ENCODE data around the gene VSIG10L2.
"Not testable (repeated sequence)": the region's sequence is repeated elsewhere in the genome, so short reads cannot be mapped to it uniquely, and the experiment has no call there.

VSIG10L2 gene

GRCh38 chr11:125945797-125946520 lies at the start of gene VSIG10L2:
TSS of gene VSIG10L2 (plus strand) at chr11:125946044. CDS start at chr11:125946056, 12 bp downstream.
- no peak for DNase-seq

- no peak for DNase-seq
Observed at GRCh38 chr11:125901872-125902271, 44.0 kb upstream of the VSIG10L2 start.

GRCh38 chr11:125902277-125902926 lies 43.4 kb upstream of the VSIG10L2 start:
- DNase-seq: no peak

- DNase-seq: peak; percentile 87
Observed at GRCh38 chr11:125902927-125903710, 42.7 kb upstream of the VSIG10L2 start, which contains the start of gene PUS3. TSS of gene PUS3 (minus strand) at chr11:125903206. CDS start at chr11:125896284, 6,922 bp downstream.

GRCh38 chr11:125903711-125904659 lies 41.9 kb upstream of the VSIG10L2 start, which contains the start of gene DDX25:
TSS of gene DDX25 (plus strand) at chr11:125904508. CDS start at chr11:125904518, 10 bp downstream.
- no peak for DNase-seq

GRCh38 chr11:125904678-125905077 lies 41.2 kb upstream of the VSIG10L2 start:
- DNase-seq: no peak

- no peak for DNase-seq
Observed at GRCh38 chr11:125910226-125910849, 35.5 kb upstream of the VSIG10L2 start.

GRCh38 chr11:125914601-125915000 lies 31.2 kb upstream of the VSIG10L2 start:
- DNase-seq: not testable (repeated sequence)

- DNase-seq: no peak
Observed at GRCh38 chr11:125916683-125917347, 29.0 kb upstream of the VSIG10L2 start.

GRCh38 chr11:125918140-125918840 lies 27.6 kb upstream of the VSIG10L2 start:
- DNase-seq: no peak

- no peak for DNase-seq
Observed at GRCh38 chr11:125921042-125921441, 24.8 kb upstream of the VSIG10L2 start.

GRCh38 chr11:125922156-125922555 lies 23.7 kb upstream of the VSIG10L2 start:
- no peak for DNase-seq

GRCh38 chr11:125923012-125923579 lies 22.7 kb upstream of the VSIG10L2 start:
- peak; percentile 38 for DNase-seq

GRCh38 chr11:125923633-125924032 lies 22.2 kb upstream of the VSIG10L2 start:
- no peak for DNase-seq

- no peak for DNase-seq
Observed at GRCh38 chr11:125924384-125925007, 21.3 kb upstream of the VSIG10L2 start.

- no peak for DNase-seq
Observed at GRCh38 chr11:125925247-125925740, 20.6 kb upstream of the VSIG10L2 start.

GRCh38 chr11:125925804-125926203 lies 20.0 kb upstream of the VSIG10L2 start:
- no peak for DNase-seq

- DNase-seq: no peak
Observed at GRCh38 chr11:125926682-125927081, 19.2 kb upstream of the VSIG10L2 start.

- DNase-seq: no peak
Observed at GRCh38 chr11:125929445-125930075, 16.3 kb upstream of the VSIG10L2 start.
